Liver (tissue), 9 donors: ENCODE measurements around the gene ZNF311. TPM values are rescaled to one million over a fixed set of nuclear protein-coding genes. Genes with fewer than 3 reads are reported as not detected.

Experiments
- DNase-seq: peaks from one replicate; pipeline ENCODE4 v3.0.0-alpha.2; 2017; ENCODE audit warnings: low spot score
- H3K27ac ChIP-seq, 2 donors: one replicate each; pipeline ENCODE4 v1.7.0; 2013; ENCODE audit warnings: inconsistent platforms in 2 of 2, low read length in 2 of 2, control low read depth in 1 of 2, low read depth in 1 of 2, mild to moderate bottlenecking in 1 of 2
- H3K27me3 ChIP-seq, 4 donors: one replicate each; pipeline versions ENCODE4 v1.6.1 to v1.7.0; 2013; ENCODE audit warnings: low read length in 3 of 4, inconsistent platforms in 1 of 4, mild to moderate bottlenecking in 1 of 4, moderate library complexity in 1 of 4; ENCODE audit not compliant: control insufficient read depth in 4 of 4, insufficient read depth in 4 of 4
- H3K36me3 ChIP-seq, 4 donors: one replicate each; pipeline versions ENCODE4 v1.6.1 to v1.7.0; 2013; ENCODE audit warnings: low read length in 3 of 4, mild to moderate bottlenecking in 3 of 4, low read depth in 1 of 4, moderate library complexity in 1 of 4; ENCODE audit not compliant: control insufficient read depth in 4 of 4, insufficient read depth in 3 of 4
- H3K4me1 ChIP-seq, 4 donors: one replicate each; pipeline versions ENCODE4 v1.6.1 to v1.7.0; 2013; ENCODE audit warnings: low read length in 3 of 4, mild to moderate bottlenecking in 3 of 4, moderate library complexity in 1 of 4; ENCODE audit not compliant: control insufficient read depth in 4 of 4, insufficient read depth in 4 of 4
- H3K4me3 ChIP-seq, 3 donors: one replicate each; pipeline versions ENCODE4 v1.6.1 to v1.7.0; 2013; ENCODE audit warnings: low read length in 3 of 3, control low read depth in 1 of 3, low read depth in 1 of 3, mild to moderate bottlenecking in 1 of 3
- H3K9ac ChIP-seq, 2 donors: one replicate each; pipeline ENCODE4 v1.7.0; 2013; ENCODE audit warnings: low read length in 2 of 2, mild to moderate bottlenecking in 2 of 2, moderate library complexity in 2 of 2, control low read depth in 1 of 2, low read depth in 1 of 2
- H3K9me3 ChIP-seq, 4 donors: one replicate each; pipeline versions ENCODE4 v1.6.1 to v1.7.0; 2013; ENCODE audit warnings: low read length in 3 of 4; ENCODE audit not compliant: control insufficient read depth in 4 of 4
- ATF3 ChIP-seq: IDR thresholded peaks from 2 replicates; pipeline ENCODE4 v1.6.1; 2016; ENCODE audit warnings: antibody characterized with exemption
- CTCF ChIP-seq: fragments of 150-350 bp; IDR thresholded peaks from 2 replicates; pipeline ENCODE4 v1.5.1; 2017; ENCODE audit warnings: improper control_type of control experiment, low read depth, low read length; ENCODE audit not compliant: missing input control
- EGR1 ChIP-seq, 2 donors: IDR thresholded peaks; 2 replicates each; pipeline ENCODE4 v1.6.1; 2016 to 2018; ENCODE audit warnings: antibody characterized with exemption in 2 of 2, low read depth in 2 of 2
- FOXA1 ChIP-seq: IDR thresholded peaks from 2 replicates; pipeline ENCODE4 v1.6.1; 2016; ENCODE audit warnings: antibody characterized with exemption
- FOXA2 ChIP-seq: IDR thresholded peaks from 2 replicates; pipeline ENCODE4 v1.6.1; 2016; ENCODE audit warnings: antibody characterized with exemption
- GABPA ChIP-seq, 2 donors: IDR thresholded peaks in 1 of 2; conservative IDR thresholded peaks in 1 of 2; 2 replicates each; pipeline ENCODE4 v1.6.1; 2016; ENCODE audit warnings: antibody characterized with exemption in 2 of 2, mild to moderate bottlenecking in 1 of 2, moderate library complexity in 1 of 2
- HNF4A ChIP-seq, 2 donors: conservative IDR thresholded peaks; 2 replicates each; pipeline ENCODE4 v1.6.1; 2016; ENCODE audit warnings: antibody characterized with exemption in 2 of 2, mild to moderate bottlenecking in 2 of 2
- HNF4G ChIP-seq: IDR thresholded peaks from 2 replicates; pipeline ENCODE4 v1.6.1; 2016; ENCODE audit warnings: antibody characterized with exemption
- JUND ChIP-seq, 2 donors: IDR thresholded peaks; 2 replicates each; pipeline ENCODE4 v1.6.1; 2016; ENCODE audit warnings: antibody characterized with exemption in 2 of 2
- MAX ChIP-seq: IDR thresholded peaks from 2 replicates; pipeline ENCODE4 v1.6.1; 2016; ENCODE audit warnings: antibody characterized with exemption
- NR2F2 ChIP-seq: IDR thresholded peaks from 2 replicates; pipeline ENCODE4 v1.6.1; 2016; ENCODE audit warnings: antibody characterized with exemption
- RAD21 ChIP-seq, 2 donors: IDR thresholded peaks; 2 replicates each; pipeline ENCODE4 v1.6.1; 2016; ENCODE audit warnings: antibody characterized with exemption in 2 of 2, mild to moderate bottlenecking in 2 of 2
- REST ChIP-seq: IDR thresholded peaks from 2 replicates; pipeline ENCODE4 v1.6.1; 2016; ENCODE audit warnings: antibody characterized with exemption, mild to moderate bottlenecking
- RXRA ChIP-seq, 2 donors: IDR thresholded peaks; 2 replicates each; pipeline ENCODE4 v1.6.1; 2017 to 2018; ENCODE audit warnings: antibody characterized with exemption in 2 of 2, mild to moderate bottlenecking in 1 of 2
- SP1 ChIP-seq: IDR thresholded peaks from 2 replicates; pipeline ENCODE4 v1.6.1; 2018; ENCODE audit warnings: antibody characterized with exemption, mild to moderate bottlenecking
- TAF1 ChIP-seq: conservative IDR thresholded peaks from 2 replicates; pipeline ENCODE4 v1.6.1; 2016; ENCODE audit warnings: antibody characterized with exemption, mild to moderate bottlenecking
- YY1 ChIP-seq: IDR thresholded peaks from 2 replicates; pipeline ENCODE4 v1.6.1; 2016; ENCODE audit warnings: antibody characterized with exemption, mild to moderate bottlenecking
- ZBTB33 ChIP-seq: IDR thresholded peaks from 2 replicates; pipeline ENCODE4 v1.6.1; 2016; ENCODE audit warnings: antibody characterized with exemption
- WGBS: extraction: QIAGEN DNeasy Blood & Tissue Kit; methylation state at CpG from one replicate; pipeline ENCODE4 v1.1.7; 2013; 5-methylcytosine and 5-hydroxymethylcytosine counted together
- polyA plus RNA-seq, 2 donors: library from polyadenylated mRNA; stranded (reverse) in 1 of 2; unstranded in 1 of 2; fragments of 200-250 nt in 1 of 2; fragments of >200 nt in 1 of 2; fragmentation: Nextera tagmentation in 1 of 2; extraction: Ambion mirVana in 1 of 2; gene quantifications; one replicate each; pipeline versions ENCODE4 v1.2.1 to v1.2.3, GENCODE V29; 2013 to 2015
- total RNA-seq, 2 donors: library from RNA; depleted of rRNA; stranded (reverse); fragments of >200 nt; gene quantifications; one replicate each; pipeline ENCODE4 v1.2.3, GENCODE V29; 2014
- donor health status: healthy.
- donor health status: healthy.
- donor health status: healthy.
- donor health status: healthy.
- donor health status: healthy.

ZNF311 gene
- total RNA-seq (1 to 10 TPM in 1 of 2 donors, under 1 TPM in 1; 0.42 to 1.1 TPM), polyA plus RNA-seq (under 1 TPM; 0.19 to 0.31 TPM)

GRCh38 chr6:29005183-29005885 is at the start of gene ZNF311:
ZNF311 (minus strand) TSS chr6:29005315; CDS start chr6:29003954, 1,361 bp downstream.
- Histone ChIP-seq H3K4me1 (no peaks in the 10 kb centered on the region), H3K9me3 (no peaks in the 10 kb centered on the region), H3K27ac (no peak within 1 kb of the TSS), H3K9ac (no peak within 1 kb of the TSS), H3K36me3 (no peaks in the 10 kb centered on the region), H3K27me3 (peaks cover 0 to 4% (median 0%) of the 10 kb centered on the region in 4 donors), H3K4me3 (peak within 1 kb of the TSS; percentile 37 to 65 (median 64))
- peak; percentile 41 for DNase-seq
- peak; percentile 40 for TF ChIP-seq YY1
- TF ChIP-seq MAX = peak; percentile 43
- TF ChIP-seq TAF1 = peak; percentile 7
- no peak for TF ChIP-seq CTCF
- TF ChIP-seq GABPA (IDR thresholded peaks at IDR 0.05 in 1 of 2, conservative IDR thresholded peaks at IDR 0.05 in 1 of 2) = peak; percentile 63 to 85
- peak in 1 of 2 donors; percentile 5 for TF ChIP-seq RAD21 (IDR thresholded peaks at IDR 0.05)
- no peak for TF ChIP-seq ATF3
- WGBS = 17% methylated on average over 29 of the region's 29 CpGs

GRCh38 chr6:29051680-29052079 is 46.6 kb upstream of the ZNF311 start:
- Histone ChIP-seq H3K9me3 (peaks cover 0 to 3% (median 1%) of the 10 kb centered on the region in 4 donors), H3K4me3 (no peak overlapping the region), H3K36me3 (no peaks in the 10 kb centered on the region), H3K9ac (no peak overlapping the region), H3K4me1 (no peaks in the 10 kb centered on the region), H3K27ac (no peak overlapping the region), H3K27me3 (peaks cover 0 to 3% (median 1%) of the 10 kb centered on the region in 4 donors)
- no peak for TF ChIP-seq EGR1 (IDR thresholded peaks at IDR 0.05; ENCODE audit: low read depth in 2 of 2)
- TF ChIP-seq TAF1 = no peak
- TF ChIP-seq ATF3 = no peak
- no peak for TF ChIP-seq HNF4G
- TF ChIP-seq FOXA2 = no peak
- TF ChIP-seq MAX = no peak
- no peak for TF ChIP-seq REST
- TF ChIP-seq RXRA (IDR thresholded peaks at IDR 0.05) = no peak
- TF ChIP-seq FOXA1 = no peak
- TF ChIP-seq GABPA (IDR thresholded peaks at IDR 0.05 in 1 of 2, conservative IDR thresholded peaks at IDR 0.05 in 1 of 2) = no peak
- TF ChIP-seq ZBTB33 = no peak
- TF ChIP-seq CTCF = no peak
- TF ChIP-seq NR2F2 = no peak
- TF ChIP-seq HNF4A (conservative IDR thresholded peaks at IDR 0.05) = no peak
- no peak for TF ChIP-seq YY1
- no peak for TF ChIP-seq SP1
- no peak for TF ChIP-seq JUND (IDR thresholded peaks at IDR 0.05)
- TF ChIP-seq RAD21 (IDR thresholded peaks at IDR 0.05) = no peak
- 78% methylated on average over 3 of the region's 3 CpGs for WGBS
- DNase-seq = no peak
